ENCODE measurements around the gene CCDC141. TPM values are rescaled to one million over a fixed set of nuclear protein-coding genes. Genes with fewer than 3 reads are reported as not detected.

CCDC141 gene
- polyA plus RNA-seq, 2 of the 4 experiments (the other 2 are of a cell fraction) = not detected

DNA sequence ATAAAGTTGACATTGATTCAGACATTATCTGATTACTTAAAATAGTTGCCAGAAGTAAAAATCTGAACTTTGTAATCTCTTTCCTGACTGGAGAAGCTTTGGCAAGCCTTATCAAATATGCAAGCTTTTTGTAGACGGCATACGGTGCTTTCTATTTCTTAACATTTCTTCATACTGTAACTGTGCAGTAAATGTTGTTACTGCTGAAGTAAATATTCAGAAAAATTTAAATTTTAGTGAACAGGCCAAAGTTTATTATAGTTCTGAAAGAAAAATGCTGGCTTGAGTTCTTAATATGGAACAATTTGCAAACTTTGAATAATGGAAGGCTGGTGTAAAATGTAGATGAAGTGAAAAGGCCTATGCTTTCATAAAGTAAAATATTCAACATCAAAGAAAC is 244.5 kb downstream of the CCDC141 start (continued):
- no peak for TF ChIP-seq ZFP36 (IDR thresholded peaks at IDR 0.05; ENCODE audit: borderline replicate concordance, partially characterized antibody)
- no peak for TF ChIP-seq CHD4 (IDR thresholded peaks at IDR 0.05; ENCODE audit: borderline replicate concordance)
- TF ChIP-seq, protein P1, sequence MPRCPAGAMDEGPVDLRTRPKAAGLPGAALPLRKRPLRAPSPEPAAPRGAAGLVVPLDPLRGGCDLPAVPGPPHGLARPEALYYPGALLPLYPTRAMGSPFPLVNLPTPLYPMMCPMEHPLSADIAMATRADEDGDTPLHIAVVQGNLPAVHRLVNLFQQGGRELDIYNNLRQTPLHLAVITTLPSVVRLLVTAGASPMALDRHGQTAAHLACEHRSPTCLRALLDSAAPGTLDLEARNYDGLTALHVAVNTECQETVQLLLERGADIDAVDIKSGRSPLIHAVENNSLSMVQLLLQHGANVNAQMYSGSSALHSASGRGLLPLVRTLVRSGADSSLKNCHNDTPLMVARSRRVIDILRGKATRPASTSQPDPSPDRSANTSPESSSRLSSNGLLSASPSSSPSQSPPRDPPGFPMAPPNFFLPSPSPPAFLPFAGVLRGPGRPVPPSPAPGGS (IDR thresholded peaks at IDR 0.05) = no peak
- no peak for TF ChIP-seq RCOR1 (IDR thresholded peaks at IDR 0.05; ENCODE audit: low read depth, low read length)
- TF ChIP-seq NPAS2 (CRISPR knock-in tag; IDR thresholded peaks at IDR 0.05; ENCODE audit: borderline replicate concordance) = no peak
- TF ChIP-seq, protein P2, sequence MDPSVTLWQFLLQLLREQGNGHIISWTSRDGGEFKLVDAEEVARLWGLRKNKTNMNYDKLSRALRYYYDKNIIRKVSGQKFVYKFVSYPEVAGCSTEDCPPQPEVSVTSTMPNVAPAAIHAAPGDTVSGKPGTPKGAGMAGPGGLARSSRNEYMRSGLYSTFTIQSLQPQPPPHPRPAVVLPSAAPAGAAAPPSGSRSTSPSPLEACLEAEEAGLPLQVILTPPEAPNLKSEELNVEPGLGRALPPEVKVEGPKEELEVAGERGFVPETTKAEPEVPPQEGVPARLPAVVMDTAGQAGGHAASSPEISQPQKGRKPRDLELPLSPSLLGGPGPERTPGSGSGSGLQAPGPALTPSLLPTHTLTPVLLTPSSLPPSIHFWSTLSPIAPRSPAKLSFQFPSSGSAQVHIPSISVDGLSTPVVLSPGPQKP (IDR thresholded peaks at IDR 0.05; ENCODE audit: low read depth, low read length) = no peak

DNA sequence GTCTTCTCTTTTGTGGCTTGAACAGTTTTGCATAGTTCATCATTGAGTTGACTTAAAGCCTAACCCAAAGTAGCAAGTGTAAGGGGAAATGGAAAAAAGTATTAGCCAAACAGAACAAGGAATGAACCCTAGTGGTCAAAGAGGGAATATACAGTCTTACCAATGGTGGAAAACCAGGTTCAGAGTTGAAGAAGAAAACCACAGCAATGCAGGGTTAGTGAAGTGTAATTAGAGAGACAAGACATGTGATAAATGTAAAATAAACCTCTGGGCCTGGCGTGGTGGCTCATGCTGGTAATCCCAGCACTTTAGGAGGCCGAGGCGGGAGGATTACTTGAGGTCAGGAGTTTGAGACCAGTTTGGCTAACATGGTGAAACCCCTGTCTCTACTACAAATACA is 245.1 kb downstream of the CCDC141 start:
- Histone ChIP-seq H3K4me1 (no peaks in the 10 kb centered on the region), H3K4me3 (no peak overlapping the region), H3K27ac (no peak overlapping the region), H3K9me3 (no peaks in the 10 kb centered on the region), H3K4me2 (no peak overlapping the region)
- ChIA-PET CTCF (interaction anchor here (0.8 to 1.5 kb wide), 4 partner anchors 8 to 23 kb away, joined by 3 to 4 read pairs (median 3); no protein-coding TSS in a partner anchor), POLR2A (no interaction called here)
- FAIRE-seq = no peak
- peak; percentile 25 to 30 for DNase-seq (ENCODE audit: low read depth in 1 of 2, low spot score in 1 of 2)
- WGBS (ENCODE audit: missing lambda C conversion rate) = 29% methylated on average over 3 of the region's 3 CpGs
- TF ChIP-seq, protein P3, sequence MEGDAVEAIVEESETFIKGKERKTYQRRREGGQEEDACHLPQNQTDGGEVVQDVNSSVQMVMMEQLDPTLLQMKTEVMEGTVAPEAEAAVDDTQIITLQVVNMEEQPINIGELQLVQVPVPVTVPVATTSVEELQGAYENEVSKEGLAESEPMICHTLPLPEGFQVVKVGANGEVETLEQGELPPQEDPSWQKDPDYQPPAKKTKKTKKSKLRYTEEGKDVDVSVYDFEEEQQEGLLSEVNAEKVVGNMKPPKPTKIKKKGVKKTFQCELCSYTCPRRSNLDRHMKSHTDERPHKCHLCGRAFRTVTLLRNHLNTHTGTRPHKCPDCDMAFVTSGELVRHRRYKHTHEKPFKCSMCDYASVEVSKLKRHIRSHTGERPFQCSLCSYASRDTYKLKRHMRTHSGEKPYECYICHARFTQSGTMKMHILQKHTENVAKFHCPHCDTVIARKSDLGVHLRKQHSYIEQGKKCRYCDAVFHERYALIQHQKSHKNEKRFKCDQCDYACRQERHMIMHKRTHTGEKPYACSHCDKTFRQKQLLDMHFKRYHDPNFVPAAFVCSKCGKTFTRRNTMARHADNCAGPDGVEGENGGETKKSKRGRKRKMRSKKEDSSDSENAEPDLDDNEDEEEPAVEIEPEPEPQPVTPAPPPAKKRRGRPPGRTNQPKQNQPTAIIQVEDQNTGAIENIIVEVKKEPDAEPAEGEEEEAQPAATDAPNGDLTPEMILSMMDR (IDR thresholded peaks at IDR 0.05) = peak; percentile 27; the same call in 1 of the 3 replicates
- no peak for TF ChIP-seq RFX5 (IDR thresholded peaks at IDR 0.05)
- peak; percentile 59 to 81; a peak in 4 of 6 replicates for ATAC-seq

DNA sequence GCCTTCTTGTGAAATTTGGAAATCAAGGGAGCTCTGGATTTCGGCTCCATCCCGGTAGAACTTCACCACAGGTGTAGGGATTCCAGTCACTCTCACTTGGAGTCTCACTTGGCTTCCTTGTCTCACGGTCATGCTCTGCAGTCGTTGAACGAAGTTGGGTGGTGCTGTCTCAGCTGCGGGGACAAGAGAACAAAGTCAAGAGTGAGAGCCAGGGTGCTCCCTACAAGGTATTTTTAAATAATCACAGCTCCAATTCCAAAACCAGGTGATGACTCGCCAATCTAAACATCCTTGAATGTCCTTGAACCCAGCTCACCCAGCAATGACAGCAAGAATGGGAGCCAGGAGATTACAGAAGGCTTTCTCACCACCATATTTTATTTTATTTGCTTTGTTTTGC is 249.4 kb downstream of the CCDC141 start:
- H3K27ac ChIP-seq = no peak overlapping the region
- 47% methylated on average over 7 of the region's 7 CpGs for WGBS (ENCODE audit: missing lambda C conversion rate)
- DNase-seq (ENCODE audit: low read depth in 1 of 2, low spot score in 1 of 2) = no peak

DNA sequence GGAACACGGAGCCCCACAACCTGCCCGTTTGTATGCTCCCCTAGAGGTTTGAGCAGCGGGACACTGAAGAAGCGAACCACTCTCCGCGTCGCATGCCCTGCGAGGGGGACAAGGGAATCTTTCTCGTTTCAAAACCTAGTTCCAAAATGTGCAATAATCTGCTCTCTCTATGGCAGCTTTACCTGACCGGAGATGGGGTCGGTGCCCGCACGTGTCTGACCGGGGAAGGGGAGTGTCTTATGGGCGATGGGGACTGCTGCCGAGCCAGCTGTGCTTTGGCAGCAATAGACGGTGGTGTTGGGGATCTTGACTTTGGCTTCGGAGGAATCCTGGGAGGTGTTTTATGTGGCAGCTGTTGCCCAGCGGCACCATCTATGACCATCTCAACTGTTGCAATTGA is 250.6 kb downstream of the CCDC141 start:
- DNase-seq (ENCODE audit: low read depth in 1 of 2, low spot score in 1 of 2) = no peak
- H3K9me3 ChIP-seq = peaks cover 5% of the 10 kb centered on the region; the same call in 1 of the 3 replicates
- H3K4me3 ChIP-seq = no peak overlapping the region
- POLR2A ChIA-PET = no interaction called here
- no peak overlapping the region for H3K4me2 ChIP-seq
- ATAC-seq = no peak
- TF ChIP-seq RNF2 (IDR thresholded peaks at IDR 0.05; ENCODE audit: borderline replicate concordance, low read depth) = no peak
- TF ChIP-seq CBX8 (IDR thresholded peaks at IDR 0.05) = no peak
- TF ChIP-seq ZNF302 (CRISPR knock-in tag; IDR thresholded peaks at IDR 0.05) = no peak
- TF ChIP-seq FOSL2 (IDR thresholded peaks at IDR 0.05) = no peak
- TF ChIP-seq FOSL2 (CRISPR knock-in tag; IDR thresholded peaks at IDR 0.05) = no peak
- no peak for TF ChIP-seq TFCP2L1 (CRISPR knock-in tag; IDR thresholded peaks at IDR 0.05)
- TF ChIP-seq PHF8 (IDR thresholded peaks at IDR 0.05; ENCODE audit: borderline replicate concordance, low read depth) = no peak
- no peak for TF ChIP-seq HOXB5 (CRISPR knock-in tag; IDR thresholded peaks at IDR 0.05)
- TF ChIP-seq, protein P4, sequence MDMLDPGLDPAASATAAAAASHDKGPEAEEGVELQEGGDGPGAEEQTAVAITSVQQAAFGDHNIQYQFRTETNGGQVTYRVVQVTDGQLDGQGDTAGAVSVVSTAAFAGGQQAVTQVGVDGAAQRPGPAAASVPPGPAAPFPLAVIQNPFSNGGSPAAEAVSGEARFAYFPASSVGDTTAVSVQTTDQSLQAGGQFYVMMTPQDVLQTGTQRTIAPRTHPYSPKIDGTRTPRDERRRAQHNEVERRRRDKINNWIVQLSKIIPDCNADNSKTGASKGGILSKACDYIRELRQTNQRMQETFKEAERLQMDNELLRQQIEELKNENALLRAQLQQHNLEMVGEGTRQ (IDR thresholded peaks at IDR 0.05) = no peak
- no peak for TF ChIP-seq MYC (IDR thresholded peaks at IDR 0.05; ENCODE audit: borderline replicate concordance, low read length)
- TF ChIP-seq EP300 (IDR thresholded peaks at IDR 0.05) = no peak
- no peak for TF ChIP-seq MAFK (IDR thresholded peaks at IDR 0.05; ENCODE audit: partially characterized antibody)
- CTCF ChIA-PET = no interaction called here
- WGBS (ENCODE audit: missing lambda C conversion rate) = 61% methylated on average over 14 of the region's 19 CpGs
- no peak overlapping the region for H3K27ac ChIP-seq
- no peaks in the 10 kb centered on the region for H3K4me1 ChIP-seq
- no peak for FAIRE-seq

More for the DNA sequence above, 249.4 kb downstream of the CCDC141 start:
- no peak for TF ChIP-seq MAZ (IDR thresholded peaks at IDR 0.05; ENCODE audit: borderline replicate concordance, low read depth, low read length)
- no peak for TF ChIP-seq HOXA7 (CRISPR knock-in tag; IDR thresholded peaks at IDR 0.05)
- TF ChIP-seq POLR2AphosphoS2 (conservative IDR thresholded peaks at IDR 0.05; ENCODE audit: low read length) = no peak
- no peak for ATAC-seq
- Histone ChIP-seq H3K9me3 (peaks cover 5% of the 10 kb centered on the region; the same call in 1 of the 3 replicates), H3K4me3 (no peak overlapping the region), H3K4me1 (no peaks in the 10 kb centered on the region), H3K4me2 (no peak overlapping the region)
- CTCF ChIA-PET = no interaction called here
- POLR2A ChIA-PET = no interaction called here
- FAIRE-seq = no peak

Data from A549 (cell line).